Common myeloid progenitor, CD34-positive (primary cell): Measurements from ENCODE around the gene MYO1C.

ENCODE experiments used
- CTCF ChIA-PET: fragments of 350-600 bp; sonication (Branson Sonifier 250); formaldehyde crosslinking; loops from one replicate; lab custom pipeline; 2021; ENCODE audit warnings: antibody characterized with exemption; lab: Charles Lee
- POLR2A ChIA-PET: fragments of 350-600 bp; sonication (Branson Sonifier 250); formaldehyde crosslinking; loops from one replicate; lab custom pipeline; 2021; ENCODE audit warnings: antibody characterized with exemption; lab: Charles Lee
- DNase-seq, 3 donors: peaks; one replicate each; pipeline versions ENCODE4 v3.0.0 to v3.0.0-alpha.2; 2013
- H3K27ac ChIP-seq, 2 experiments: 1 replicate in 1 of 2; 2 replicates in 1 of 2; pipeline ENCODE4 v1.7.0; 2013; ENCODE audit warnings: inconsistent platforms in 2 of 2, low read length in 2 of 2, mild to moderate bottlenecking in 2 of 2, low read depth in 1 of 2, moderate library complexity in 1 of 2; ENCODE audit not compliant: severe bottlenecking in 2 of 2, insufficient read depth in 1 of 2, poor library complexity in 1 of 2
- H3K27me3 ChIP-seq, 5 experiments: replicated peaks in 2 of 5; 1 replicate in 3 of 5; 2 replicates in 2 of 5; pipeline versions ENCODE4 v1.6.1 to v1.7.0; 2013; ENCODE audit warnings: low read length in 4 of 5, mild to moderate bottlenecking in 2 of 5, moderate library complexity in 2 of 5, inconsistent platforms in 1 of 5; ENCODE audit not compliant: insufficient read depth in 5 of 5, control insufficient read depth in 4 of 5
- H3K36me3 ChIP-seq, 4 experiments: 1 replicate in 2 of 4; 2 replicates in 2 of 4; pipeline versions ENCODE4 v1.6.1 to v1.7.0; 2013; ENCODE audit warnings: low read length in 3 of 4, control low read depth in 1 of 4, mild to moderate bottlenecking in 1 of 4; ENCODE audit not compliant: control insufficient read depth in 4 of 4, insufficient read depth in 4 of 4
- H3K4me1 ChIP-seq, 4 experiments: 1 replicate in 3 of 4; 2 replicates in 1 of 4; pipeline versions ENCODE4 v1.6.1 to v1.7.1; 2013; ENCODE audit warnings: low read length in 3 of 4, mild to moderate bottlenecking in 3 of 4, control low read depth in 1 of 4, inconsistent platforms in 1 of 4, moderate library complexity in 1 of 4; ENCODE audit not compliant: control insufficient read depth in 4 of 4, insufficient read depth in 4 of 4; ENCODE audit errors: control extremely low read depth in 1 of 4
- H3K4me3 ChIP-seq, 7 experiments: 1 replicate in 4 of 7; 2 replicates in 3 of 7; pipeline versions ENCODE4 v1.5.1 to v1.7.0; 2013; ENCODE audit warnings: mild to moderate bottlenecking in 7 of 7, low read length in 6 of 7, moderate library complexity in 6 of 7, inconsistent platforms in 2 of 7, low read depth in 2 of 7, control low read depth in 1 of 7; ENCODE audit not compliant: insufficient read depth in 4 of 7, control insufficient read depth in 1 of 7; ENCODE audit errors: extremely low read depth in 1 of 7
- H3K9me3 ChIP-seq, 5 experiments: 1 replicate in 4 of 5; 2 replicates in 1 of 5; pipeline versions ENCODE4 v1.6.1 to v1.7.1; 2013; ENCODE audit warnings: low read length in 4 of 5, mild to moderate bottlenecking in 2 of 5, inconsistent platforms in 1 of 5, low read depth in 1 of 5, moderate library complexity in 1 of 5; ENCODE audit not compliant: control insufficient read depth in 4 of 5, insufficient read depth in 2 of 5; ENCODE audit errors: control extremely low read depth in 1 of 5
- WGBS: methylation state at CpG from one replicate; pipeline ENCODE4 v1.1.5; 2013; ENCODE audit not compliant: insufficient coverage; 5-methylcytosine and 5-hydroxymethylcytosine counted together

The MYO1C gene

GRCh38 chr17:1414634-1415033 lies 77.9 kb downstream of the MYO1C start:
- POLR2A ChIA-PET, result no interaction called here
- 92% methylated on average over 10 of the region's 10 CpGs for WGBS
- CTCF ChIA-PET, result interaction anchor here (1.3 kb wide), 1 partner anchor 9 kb away, joined by 6 read pairs; no protein-coding TSS in a partner anchor

More at GRCh38 chr17:1414634-1415033, 77.9 kb downstream of the MYO1C start:
- DNase-seq, result no peak
- Histone ChIP-seq H3K27me3 (no peaks in the 10 kb centered on the region), H3K27ac (no peak overlapping the region), H3K4me3 (no peak overlapping the region), H3K4me1 (peaks cover 0 to 3% (median under 1%) of the 10 kb centered on the region in 4 experiments), H3K36me3 (no peaks in the 10 kb centered on the region), H3K9me3 (no peaks in the 10 kb centered on the region)
